ENCODE data around the gene SCRN3.
A peak's percentile ranks its signal among the peaks of the same experiment; 100 is the strongest.

The SCRN3 gene

DNA sequence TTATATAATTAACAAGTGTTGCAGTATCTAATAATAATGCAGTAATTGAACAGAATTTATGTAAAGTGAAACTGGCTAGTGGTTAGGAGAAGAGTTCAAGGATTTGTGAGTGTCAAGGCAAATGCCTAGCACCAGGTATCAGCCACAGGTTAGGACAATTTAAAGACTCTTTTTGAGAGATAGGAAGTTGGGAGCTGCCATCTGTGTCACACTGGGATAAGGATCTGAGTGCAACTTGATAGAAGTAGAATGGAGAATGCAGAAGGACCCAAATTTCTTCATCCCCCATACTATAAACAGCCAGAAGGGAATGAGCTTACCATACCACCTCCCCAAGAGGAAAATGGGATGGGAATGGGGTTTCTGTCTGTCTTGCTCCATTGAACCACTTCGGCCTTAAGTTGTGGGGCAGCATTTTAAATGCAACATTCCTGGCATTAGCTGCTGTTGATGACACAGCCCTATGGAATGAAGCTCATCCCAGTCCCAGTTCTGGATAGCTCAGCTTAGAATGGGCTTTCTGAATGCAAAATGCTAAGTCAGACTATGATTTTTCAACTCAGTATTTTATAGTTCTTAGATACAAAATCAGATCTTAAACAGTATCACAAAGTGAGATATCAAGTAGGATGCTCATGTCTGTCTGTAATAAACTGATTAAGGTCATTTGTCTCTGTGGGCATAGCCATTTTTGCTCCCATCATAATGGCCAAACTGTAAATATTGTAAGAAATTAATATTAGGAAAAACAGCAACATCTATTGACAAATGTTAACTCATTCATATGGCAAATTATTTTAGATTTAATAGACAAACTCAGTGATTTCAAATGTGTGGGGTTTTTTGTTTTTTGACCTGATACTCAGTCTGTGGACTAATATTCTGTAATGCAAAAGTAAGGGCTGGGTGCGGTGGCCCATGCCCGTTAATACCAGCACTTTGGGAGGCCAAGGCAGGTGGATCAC, 47.3 kb downstream of the SCRN3 start:
- DNase-seq (ENCODE audit: insufficient read length, low spot score) (no peak), FAIRE-seq (no peak)

DNA sequence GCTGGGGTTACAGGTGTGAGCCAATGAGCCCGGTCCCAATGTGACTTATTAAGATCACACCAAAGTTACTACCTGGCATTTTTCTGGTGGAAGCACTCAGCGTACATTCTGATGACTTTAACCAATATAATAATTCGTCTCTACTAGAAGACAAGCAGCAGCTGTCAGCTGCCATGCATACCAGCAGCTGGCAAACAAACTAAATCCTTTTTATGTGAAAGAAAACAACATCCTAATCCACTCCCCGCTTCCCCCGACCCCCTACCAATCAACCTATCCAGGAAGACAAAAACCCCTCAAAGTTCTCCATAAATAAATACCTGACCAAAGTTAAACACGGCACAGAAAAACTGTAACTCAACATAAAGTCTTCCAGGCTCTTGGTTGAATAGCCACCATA, 49.2 kb downstream of the SCRN3 start:
- DNase-seq (ENCODE audit: insufficient read length, low spot score) (no peak), FAIRE-seq (no peak)
- TF ChIP-seq, protein P1, sequence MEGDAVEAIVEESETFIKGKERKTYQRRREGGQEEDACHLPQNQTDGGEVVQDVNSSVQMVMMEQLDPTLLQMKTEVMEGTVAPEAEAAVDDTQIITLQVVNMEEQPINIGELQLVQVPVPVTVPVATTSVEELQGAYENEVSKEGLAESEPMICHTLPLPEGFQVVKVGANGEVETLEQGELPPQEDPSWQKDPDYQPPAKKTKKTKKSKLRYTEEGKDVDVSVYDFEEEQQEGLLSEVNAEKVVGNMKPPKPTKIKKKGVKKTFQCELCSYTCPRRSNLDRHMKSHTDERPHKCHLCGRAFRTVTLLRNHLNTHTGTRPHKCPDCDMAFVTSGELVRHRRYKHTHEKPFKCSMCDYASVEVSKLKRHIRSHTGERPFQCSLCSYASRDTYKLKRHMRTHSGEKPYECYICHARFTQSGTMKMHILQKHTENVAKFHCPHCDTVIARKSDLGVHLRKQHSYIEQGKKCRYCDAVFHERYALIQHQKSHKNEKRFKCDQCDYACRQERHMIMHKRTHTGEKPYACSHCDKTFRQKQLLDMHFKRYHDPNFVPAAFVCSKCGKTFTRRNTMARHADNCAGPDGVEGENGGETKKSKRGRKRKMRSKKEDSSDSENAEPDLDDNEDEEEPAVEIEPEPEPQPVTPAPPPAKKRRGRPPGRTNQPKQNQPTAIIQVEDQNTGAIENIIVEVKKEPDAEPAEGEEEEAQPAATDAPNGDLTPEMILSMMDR (IDR thresholded peaks at IDR 0.05; ENCODE audit: insufficient read depth, missing control alignments), result no peak

More for the DNA sequence above, 47.3 kb downstream of the SCRN3 start:
- TF ChIP-seq, protein P1 (IDR thresholded peaks at IDR 0.05; ENCODE audit: insufficient read depth, missing control alignments), result no peak

DNA sequence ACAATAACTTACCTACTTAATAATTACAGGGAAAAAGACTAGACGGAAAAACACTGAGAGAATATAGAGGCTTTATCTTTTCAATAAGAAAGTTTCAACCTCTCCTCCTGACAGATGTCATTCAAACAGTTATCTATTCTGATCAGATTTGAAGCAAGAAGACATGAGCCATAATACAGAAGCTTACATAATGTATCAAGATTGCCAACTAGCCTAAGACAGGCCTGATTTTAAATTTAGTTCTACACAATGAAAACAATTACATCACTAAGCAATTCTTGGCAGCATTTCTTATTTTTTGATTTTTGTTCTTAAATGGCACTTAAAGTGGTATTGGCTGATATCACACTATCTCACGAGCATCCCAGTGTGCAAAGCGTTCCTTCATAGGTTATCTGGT, 49.7 kb downstream of the SCRN3 start:
- FAIRE-seq (no peak), DNase-seq (ENCODE audit: insufficient read length, low spot score) (no peak)
- TF ChIP-seq, protein P1 (IDR thresholded peaks at IDR 0.05; ENCODE audit: insufficient read depth, missing control alignments), result no peak

DNA sequence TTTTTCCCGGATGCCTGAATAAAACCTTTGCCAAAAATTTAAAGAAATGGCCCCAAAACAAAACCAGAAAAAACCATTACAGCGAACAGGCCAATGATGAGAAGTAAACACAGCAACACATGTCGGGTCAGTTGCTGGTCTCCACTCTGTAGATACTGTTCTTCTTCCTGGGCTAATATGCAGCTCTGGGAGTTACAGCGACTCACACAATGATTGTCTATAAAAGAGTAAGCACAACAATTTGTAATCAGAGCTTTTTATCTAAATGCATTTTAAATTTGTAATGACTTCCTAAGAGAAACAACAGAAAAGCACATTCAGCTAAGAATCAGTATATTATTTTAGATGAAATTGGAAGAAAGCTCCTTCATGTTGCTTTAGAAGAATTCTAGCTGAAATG, 51.0 kb downstream of the SCRN3 start:
- FAIRE-seq, result no peak
- DNase-seq (ENCODE audit: insufficient read length, low spot score), result no peak
- TF ChIP-seq, protein P1 (IDR thresholded peaks at IDR 0.05; ENCODE audit: insufficient read depth, missing control alignments), result no peak

DNA sequence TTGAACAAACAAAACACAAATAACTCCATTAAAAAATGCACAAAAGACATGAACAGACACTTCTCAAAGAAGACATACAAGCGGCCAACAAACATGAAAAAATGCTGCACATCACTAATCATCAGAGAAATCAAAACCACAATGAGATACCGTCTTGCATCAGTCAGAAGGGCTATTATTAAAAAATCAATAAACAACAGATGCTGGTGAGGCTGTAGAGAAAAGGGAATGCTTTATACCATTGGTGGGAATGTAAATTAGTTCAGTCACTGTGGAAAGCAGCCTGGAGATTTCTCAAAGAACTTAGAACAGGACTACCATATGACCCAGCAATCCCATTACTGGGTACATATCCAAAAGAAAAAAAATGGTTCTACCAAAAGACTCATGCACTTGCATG, 53.5 kb downstream of the SCRN3 start:
- DNase-seq (ENCODE audit: insufficient read length, low spot score) (no peak), FAIRE-seq (peak; percentile 16)
- TF ChIP-seq, protein P1 (IDR thresholded peaks at IDR 0.05; ENCODE audit: insufficient read depth, missing control alignments), result no peak

DNA sequence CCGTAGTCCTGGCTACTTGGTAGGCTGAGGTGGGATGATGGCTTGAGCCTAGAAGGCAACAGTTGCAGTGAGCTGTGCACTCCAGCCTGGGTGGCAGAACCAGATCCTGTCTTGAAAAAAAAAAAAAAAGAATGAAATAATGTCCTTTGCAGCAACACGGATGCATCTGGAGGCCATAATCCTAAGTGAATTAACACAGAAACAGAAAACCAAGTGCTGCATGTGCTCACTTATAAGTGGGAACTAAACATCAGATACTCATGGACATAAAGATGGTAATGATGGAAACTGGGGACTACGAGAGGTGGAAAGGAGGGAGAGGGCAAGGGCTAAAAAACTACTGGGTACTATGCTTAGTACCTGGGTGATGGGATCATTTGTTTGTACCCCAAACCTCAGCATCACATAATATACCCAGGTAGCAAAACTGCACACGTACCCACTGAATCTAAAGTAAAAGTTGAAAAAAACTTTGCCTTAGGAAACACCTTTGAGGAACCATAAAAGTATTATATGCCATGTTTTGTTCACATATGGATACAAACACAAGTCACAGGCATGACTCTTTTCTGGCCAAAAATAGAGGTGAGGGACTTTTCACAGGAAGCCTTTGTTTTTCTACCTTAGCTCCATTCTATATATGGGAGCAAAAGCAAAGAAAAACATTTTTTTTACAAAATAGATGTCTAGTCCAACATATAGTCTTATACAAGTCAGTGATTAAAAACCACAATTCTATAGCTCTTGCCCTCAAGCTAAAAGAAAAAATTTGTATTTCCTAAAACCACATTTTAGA, 54.7 kb downstream of the SCRN3 start:
- TF ChIP-seq, protein P1 (IDR thresholded peaks at IDR 0.05; ENCODE audit: insufficient read depth, missing control alignments), result no peak
- FAIRE-seq (no peak), DNase-seq (ENCODE audit: insufficient read length, low spot score) (no peak)

Measured in D721Med (cell line).